A549 (cell line): ENCODE data around the gene HRH3.

Experiments used
- BHLHE40 ChIP-seq: IDR thresholded peaks from 2 replicates; pipeline ENCODE4 v1.6.1; 2012; ENCODE audit warnings: low read depth, low read length, inconsistent platforms
- CBX8 ChIP-seq: fragments of 200-600 bp; sonication (generic); IDR thresholded peaks from 2 replicates; pipeline ENCODE4 v1.6.1; 2016
- EHMT2 ChIP-seq: fragments of 200-600 bp; sonication (generic); IDR thresholded peaks from 2 replicates; pipeline ENCODE4 v1.6.1; 2016; ENCODE audit warnings: antibody characterized with exemption, low read depth, mild to moderate bottlenecking, moderate library complexity
- EP300 ChIP-seq, 2 experiments: fragments of >200 bp; sonication (Bioruptor Twin); formaldehyde crosslinking; IDR thresholded peaks; 2 replicates in 1 of 2; 3 replicates in 1 of 2; pipeline ENCODE4 v1.6.1; 2016 to 2017
- ESRRA ChIP-seq: fragments of 150-350 bp; IDR thresholded peaks from 2 replicates; pipeline ENCODE4 v1.6.1; 2014; ENCODE audit warnings: mild to moderate bottlenecking, low read length, borderline replicate concordance
- JUN ChIP-seq, 2 experiments: fragments of >200 bp; sonication (Bioruptor Twin); formaldehyde crosslinking; IDR thresholded peaks; 2 replicates in 1 of 2; 3 replicates in 1 of 2; pipeline ENCODE4 v1.6.1; 2016 to 2017
- POLR2A ChIP-seq: IDR thresholded peaks from 2 replicates; pipeline ENCODE4 v1.6.1; 2012; ENCODE audit warnings: mild to moderate bottlenecking, low read length
- POLR2AphosphoS2 ChIP-seq: conservative IDR thresholded peaks from 2 replicates; pipeline ENCODE4 v1.6.1; 2012; ENCODE audit warnings: low read length, improper control_type of control experiment, inconsistent platforms
- RFX5 ChIP-seq: fragments of 450-650 bp; IDR thresholded peaks from 2 replicates; pipeline ENCODE4 v1.7.1; 2014; ENCODE audit warnings: antibody characterized with exemption, mild to moderate bottlenecking, moderate library complexity
- ZC3H11A ChIP-seq: fragments of 450-650 bp; IDR thresholded peaks from 2 replicates; pipeline ENCODE4 v1.6.1; 2014; ENCODE audit warnings: antibody characterized with exemption, mild to moderate bottlenecking
- TF ChIP-seq, protein P1 (sequence below): fragments of >200 bp; sonication (Bioruptor Twin); formaldehyde crosslinking; IDR thresholded peaks from 3 replicates; pipeline ENCODE4 v1.5.1; 2016

DNA sequence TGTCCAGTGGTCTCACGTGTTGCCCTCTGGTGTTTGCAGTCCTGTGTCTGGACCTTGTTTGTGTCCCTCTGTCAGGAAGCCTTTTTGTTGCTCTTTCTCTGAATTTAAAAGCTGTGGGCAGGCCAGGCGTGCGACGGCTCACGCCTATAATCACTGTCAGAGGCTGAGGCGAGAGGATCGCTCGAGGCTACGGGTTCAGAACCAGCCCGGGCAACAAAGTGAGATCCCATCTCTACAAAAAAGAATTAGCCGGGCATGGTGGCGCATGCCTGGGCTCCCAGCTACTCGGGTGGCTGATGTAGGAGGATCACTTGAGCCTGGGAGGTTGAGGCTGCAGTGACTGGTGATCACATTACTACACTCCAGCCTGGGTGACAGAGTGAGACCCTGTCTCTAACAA lies 46.8 kb upstream of the HRH3 start:
- no peak for TF ChIP-seq ESRRA
- TF ChIP-seq POLR2A = no peak
- TF ChIP-seq, protein P1, sequence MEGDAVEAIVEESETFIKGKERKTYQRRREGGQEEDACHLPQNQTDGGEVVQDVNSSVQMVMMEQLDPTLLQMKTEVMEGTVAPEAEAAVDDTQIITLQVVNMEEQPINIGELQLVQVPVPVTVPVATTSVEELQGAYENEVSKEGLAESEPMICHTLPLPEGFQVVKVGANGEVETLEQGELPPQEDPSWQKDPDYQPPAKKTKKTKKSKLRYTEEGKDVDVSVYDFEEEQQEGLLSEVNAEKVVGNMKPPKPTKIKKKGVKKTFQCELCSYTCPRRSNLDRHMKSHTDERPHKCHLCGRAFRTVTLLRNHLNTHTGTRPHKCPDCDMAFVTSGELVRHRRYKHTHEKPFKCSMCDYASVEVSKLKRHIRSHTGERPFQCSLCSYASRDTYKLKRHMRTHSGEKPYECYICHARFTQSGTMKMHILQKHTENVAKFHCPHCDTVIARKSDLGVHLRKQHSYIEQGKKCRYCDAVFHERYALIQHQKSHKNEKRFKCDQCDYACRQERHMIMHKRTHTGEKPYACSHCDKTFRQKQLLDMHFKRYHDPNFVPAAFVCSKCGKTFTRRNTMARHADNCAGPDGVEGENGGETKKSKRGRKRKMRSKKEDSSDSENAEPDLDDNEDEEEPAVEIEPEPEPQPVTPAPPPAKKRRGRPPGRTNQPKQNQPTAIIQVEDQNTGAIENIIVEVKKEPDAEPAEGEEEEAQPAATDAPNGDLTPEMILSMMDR = no peak
- TF ChIP-seq ZC3H11A = no peak
- no peak for TF ChIP-seq BHLHE40
- no peak for TF ChIP-seq POLR2AphosphoS2
- no peak for TF ChIP-seq EP300 (IDR thresholded peaks at IDR 0.05)
- TF ChIP-seq CBX8 = no peak
- no peak for TF ChIP-seq EHMT2
- no peak for TF ChIP-seq RFX5
- no peak for TF ChIP-seq JUN (IDR thresholded peaks at IDR 0.05)
